Measurements from ENCODE around the gene MACROD2. TPM values are rescaled to one million over a fixed set of nuclear protein-coding genes. Genes with fewer than 3 reads are reported as not detected.

Gene MACROD2
- polyA plus RNA-seq, 1 donor from 2014 or later = 23.2 TPM

GRCh38 chr20:14295770-14296309 lies 300.5 kb downstream of the MACROD2 start:
- Histone ChIP-seq H4K20me1 (ENCODE audit: insufficient read depth) (no peaks in the 10 kb centered on the region), H3K9me2 (ENCODE audit: insufficient read depth, low read length) (no peaks in the 10 kb centered on the region)
- TF ChIP-seq EZH2 (IDR thresholded peaks at IDR 0.05; ENCODE audit: borderline replicate concordance, insufficient read depth, low read length, poor library complexity, severe bottlenecking) = no peak
- TF ChIP-seq REST (IDR thresholded peaks at IDR 0.05; ENCODE audit: borderline replicate concordance) = no peak
- TF ChIP-seq POLR2AphosphoS5 (IDR thresholded peaks at IDR 0.05) = no peak
- TF ChIP-seq TAF1 (IDR thresholded peaks at IDR 0.05; ENCODE audit: low read depth) = no peak
- no peak for TF ChIP-seq CTCF (IDR thresholded peaks at IDR 0.05; ENCODE audit: poor library complexity, severe bottlenecking)
- TF ChIP-seq RAD21 (conservative IDR thresholded peaks at IDR 0.05) = no peak
- no peak for TF ChIP-seq MXI1 (conservative IDR thresholded peaks at IDR 0.05; ENCODE audit: poor library complexity, severe bottlenecking)
- no peak for TF ChIP-seq EP300 (conservative IDR thresholded peaks at IDR 0.05; ENCODE audit: poor library complexity, severe bottlenecking)
- no peak for TF ChIP-seq SMC3 (conservative IDR thresholded peaks at IDR 0.05; ENCODE audit: poor library complexity)

GRCh38 chr20:14299831-14300230 lies 304.5 kb downstream of the MACROD2 start:
- TF ChIP-seq POLR2AphosphoS5 (IDR thresholded peaks at IDR 0.05) (no peak), RAD21 (conservative IDR thresholded peaks at IDR 0.05) (no peak), REST (IDR thresholded peaks at IDR 0.05; ENCODE audit: borderline replicate concordance) (no peak), CTCF (IDR thresholded peaks at IDR 0.05; ENCODE audit: poor library complexity, severe bottlenecking) (no peak)
- Histone ChIP-seq H3K4me2 (ENCODE audit: low read length) (no peak overlapping the region), H3K27ac (ENCODE audit: low read length) (no peak overlapping the region), H3K9me3 (ENCODE audit: low read length) (no peaks in the 10 kb centered on the region), H3K9me2 (ENCODE audit: insufficient read depth, low read length) (no peaks in the 10 kb centered on the region), H2AFZ (ENCODE audit: low read depth, low read length) (no peak overlapping the region), H3F3A (ENCODE audit: insufficient read depth, low read length, poor library complexity, severe bottlenecking) (no peaks in the 10 kb centered on the region), H3K9ac (ENCODE audit: low read length) (no peak overlapping the region), H4K20me1 (ENCODE audit: insufficient read depth) (no peaks in the 10 kb centered on the region), H3K27me3 (ENCODE audit: insufficient read depth, low read depth, low read length) (no peaks in the 10 kb centered on the region), H3K36me3 (ENCODE audit: insufficient read depth, low read length) (no peaks in the 10 kb centered on the region), H3K4me3 (ENCODE audit: low read length) (no peak overlapping the region), H3K79me2 (replicated peaks; ENCODE audit: insufficient read depth, low read length) (no peaks in the 10 kb centered on the region)

More at GRCh38 chr20:14295770-14296309, 300.5 kb downstream of the MACROD2 start:
- H2AFZ ChIP-seq (ENCODE audit: low read depth, low read length) = no peak overlapping the region
- no peaks in the 10 kb centered on the region for H3K79me2 ChIP-seq (replicated peaks; ENCODE audit: insufficient read depth, low read length)
- no peak overlapping the region for H3K4me3 ChIP-seq (ENCODE audit: low read length)
- H3K36me3 ChIP-seq (ENCODE audit: insufficient read depth, low read length) = no peaks in the 10 kb centered on the region
- H3K27me3 ChIP-seq (ENCODE audit: insufficient read depth, low read depth, low read length) = no peaks in the 10 kb centered on the region
- no peak overlapping the region for H3K27ac ChIP-seq (ENCODE audit: low read length)
- H3K4me2 ChIP-seq (ENCODE audit: low read length) = no peak overlapping the region
- no peaks in the 10 kb centered on the region for H3F3A ChIP-seq (ENCODE audit: insufficient read depth, low read length, poor library complexity, severe bottlenecking)
- no peaks in the 10 kb centered on the region for H3K9me3 ChIP-seq (ENCODE audit: low read length)
- H3K9ac ChIP-seq (ENCODE audit: low read length) = no peak overlapping the region
